ENCODE measurements around the gene JCAD.
"Not testable (repeated sequence)": the region's sequence is repeated elsewhere in the genome, so short reads cannot be mapped to it uniquely, and the experiment has no call there.

Gene JCAD

GRCh38 chr10:30059209-30060107, at the start of gene JCAD:
TSS of gene JCAD (minus strand) at chr10:30059586. CDS start at chr10:30047812, 11,774 bp downstream.
- no peak for DNase-seq

- DNase-seq: no peak
Observed at GRCh38 chr10:30106987-30107386, 47.6 kb upstream of the JCAD start.

GRCh38 chr10:30103595-30104320, 44.4 kb upstream of the JCAD start:
- no peak for DNase-seq

GRCh38 chr10:30099706-30100105, 40.3 kb upstream of the JCAD start:
- DNase-seq: not testable (repeated sequence)

- DNase-seq: no peak
Observed at GRCh38 chr10:30099101-30099500, 39.7 kb upstream of the JCAD start.

GRCh38 chr10:30098629-30099028, 39.2 kb upstream of the JCAD start:
- DNase-seq: no peak

GRCh38 chr10:30096564-30096963, 37.2 kb upstream of the JCAD start:
- DNase-seq: no peak

- no peak for DNase-seq
Observed at GRCh38 chr10:30095631-30096422, 36.4 kb upstream of the JCAD start.

GRCh38 chr10:30094601-30095000, 35.2 kb upstream of the JCAD start:
- no peak for DNase-seq

- DNase-seq: no peak
Observed at GRCh38 chr10:30093303-30093950, 34.0 kb upstream of the JCAD start.

GRCh38 chr10:30092151-30092790, 32.9 kb upstream of the JCAD start:
- no peak for DNase-seq

- no peak for DNase-seq
Observed at GRCh38 chr10:30091136-30091535, 31.8 kb upstream of the JCAD start.

GRCh38 chr10:30088178-30088577, 28.8 kb upstream of the JCAD start:
- DNase-seq: no peak

- no peak for DNase-seq
Observed at GRCh38 chr10:30083934-30084333, 24.5 kb upstream of the JCAD start.

- no peak for DNase-seq
Observed at GRCh38 chr10:30081182-30081581, 21.8 kb upstream of the JCAD start.

GRCh38 chr10:30080161-30080560, 20.8 kb upstream of the JCAD start:
- DNase-seq: no peak

GRCh38 chr10:30079408-30079807, 20.0 kb upstream of the JCAD start:
- no peak for DNase-seq

GRCh38 chr10:30075481-30075880, 16.1 kb upstream of the JCAD start:
- no peak for DNase-seq

- DNase-seq: no peak
Observed at GRCh38 chr10:30074933-30075332, 15.5 kb upstream of the JCAD start.

GRCh38 chr10:30074090-30074489, 14.7 kb upstream of the JCAD start:
- no peak for DNase-seq

GRCh38 chr10:30073767-30074060, 14.3 kb upstream of the JCAD start:
- no peak for DNase-seq

- no peak for DNase-seq
Observed at GRCh38 chr10:30073045-30073766, 13.8 kb upstream of the JCAD start.
